Heart left ventricle (tissue), 13 donors: ENCODE results near the gene STXBP2.

Experiments
- POLR2A ChIP-seq, 2 donors: fragments of 450-650 bp; IDR thresholded peaks; one replicate each; pipeline ENCODE4 v1.6.1; 2017; ENCODE audit warnings: antibody characterized with exemption in 2 of 2, mild to moderate bottlenecking in 2 of 2, moderate library complexity in 2 of 2
- TF ChIP-seq, protein P1 (sequence below), 12 donors: fragments of 200-600 bp; sonication (generic) in 4 of 12; IDR thresholded peaks; one replicate each; pipeline versions ENCODE4 v1.5.0 to v1.8.0; 2018 to 2022; ENCODE audit warnings: antibody characterized with exemption in 12 of 12, mild to moderate bottlenecking in 5 of 12
- donor health status: ischemic (EF 13 %, LVEDD 7.1; RV severe dilation, severe dysfunction).
- donor health status: DM: no; HTN: yes; CAD: no.
- donor health status: DM: no; HTN: no; CAD: no.
- donor health status: ischemic (EF 25% LVEDD 6.9; RV normal size, moderate dysfunction).
- donor health status: ischemic (EF 25% LVEDD 5.7; RV mildly dilated, moderate dysfunction).
- donor health status: ischemic (EF 35%, LVEDD 5.7; RV mildly dilated, moderate dysfunction).
- donor health status: nonischemic (EF 11% LVEDD 7.7; RV severe dilation, severe dysfunction).
- donor health status: DM: yes; HTN: yes; CAD: no.
- donor health status: PGD.
- donor health status: ischemic (EF 29% LVEDD 5.4; RV normal size, mild dysfunction).
- donor health status: nonischemic (EF 23%, LVEDD 6.1; RV moderate dilation, normal function).

GRCh38 chr19:7648265-7649014, 11.5 kb downstream of the STXBP2 start:
- TF ChIP-seq, protein P1, sequence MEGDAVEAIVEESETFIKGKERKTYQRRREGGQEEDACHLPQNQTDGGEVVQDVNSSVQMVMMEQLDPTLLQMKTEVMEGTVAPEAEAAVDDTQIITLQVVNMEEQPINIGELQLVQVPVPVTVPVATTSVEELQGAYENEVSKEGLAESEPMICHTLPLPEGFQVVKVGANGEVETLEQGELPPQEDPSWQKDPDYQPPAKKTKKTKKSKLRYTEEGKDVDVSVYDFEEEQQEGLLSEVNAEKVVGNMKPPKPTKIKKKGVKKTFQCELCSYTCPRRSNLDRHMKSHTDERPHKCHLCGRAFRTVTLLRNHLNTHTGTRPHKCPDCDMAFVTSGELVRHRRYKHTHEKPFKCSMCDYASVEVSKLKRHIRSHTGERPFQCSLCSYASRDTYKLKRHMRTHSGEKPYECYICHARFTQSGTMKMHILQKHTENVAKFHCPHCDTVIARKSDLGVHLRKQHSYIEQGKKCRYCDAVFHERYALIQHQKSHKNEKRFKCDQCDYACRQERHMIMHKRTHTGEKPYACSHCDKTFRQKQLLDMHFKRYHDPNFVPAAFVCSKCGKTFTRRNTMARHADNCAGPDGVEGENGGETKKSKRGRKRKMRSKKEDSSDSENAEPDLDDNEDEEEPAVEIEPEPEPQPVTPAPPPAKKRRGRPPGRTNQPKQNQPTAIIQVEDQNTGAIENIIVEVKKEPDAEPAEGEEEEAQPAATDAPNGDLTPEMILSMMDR (IDR thresholded peaks at IDR 0.05) = no peak
- TF ChIP-seq POLR2A (IDR thresholded peaks at IDR 0.05) = no peak
